ENCODE data around the gene TSPAN32. TPM values are rescaled to one million over a fixed set of nuclear protein-coding genes. Genes with fewer than 3 reads are reported as not detected.

TSPAN32 gene
- total and polyA plus RNA-seq, 12 donors = 2.3 to 47.5 (median 23.3) TPM

DNA sequence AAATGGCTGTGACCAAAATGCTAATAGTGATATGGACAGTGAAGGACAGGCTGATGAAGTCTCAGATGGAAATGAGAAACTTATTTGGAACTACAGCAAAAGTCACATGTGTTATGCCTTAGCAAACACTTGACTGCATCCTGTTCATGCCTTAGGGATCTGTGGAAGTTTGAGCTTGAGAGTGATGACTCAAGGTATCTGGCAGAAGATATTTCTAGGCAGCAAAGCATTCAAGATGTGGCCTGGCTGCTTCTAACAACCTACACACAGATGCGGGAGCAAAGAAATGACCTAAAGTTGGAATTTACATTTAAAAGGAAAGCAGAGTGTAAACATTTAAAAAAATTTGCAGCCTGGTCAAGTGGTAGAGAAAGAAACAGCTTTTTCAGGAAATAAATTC, 47.2 kb downstream of the TSPAN32 start:
- no peak overlapping the region for H3K4me3 ChIP-seq
- no peak overlapping the region for H3K27ac ChIP-seq
- TF ChIP-seq, protein P1, sequence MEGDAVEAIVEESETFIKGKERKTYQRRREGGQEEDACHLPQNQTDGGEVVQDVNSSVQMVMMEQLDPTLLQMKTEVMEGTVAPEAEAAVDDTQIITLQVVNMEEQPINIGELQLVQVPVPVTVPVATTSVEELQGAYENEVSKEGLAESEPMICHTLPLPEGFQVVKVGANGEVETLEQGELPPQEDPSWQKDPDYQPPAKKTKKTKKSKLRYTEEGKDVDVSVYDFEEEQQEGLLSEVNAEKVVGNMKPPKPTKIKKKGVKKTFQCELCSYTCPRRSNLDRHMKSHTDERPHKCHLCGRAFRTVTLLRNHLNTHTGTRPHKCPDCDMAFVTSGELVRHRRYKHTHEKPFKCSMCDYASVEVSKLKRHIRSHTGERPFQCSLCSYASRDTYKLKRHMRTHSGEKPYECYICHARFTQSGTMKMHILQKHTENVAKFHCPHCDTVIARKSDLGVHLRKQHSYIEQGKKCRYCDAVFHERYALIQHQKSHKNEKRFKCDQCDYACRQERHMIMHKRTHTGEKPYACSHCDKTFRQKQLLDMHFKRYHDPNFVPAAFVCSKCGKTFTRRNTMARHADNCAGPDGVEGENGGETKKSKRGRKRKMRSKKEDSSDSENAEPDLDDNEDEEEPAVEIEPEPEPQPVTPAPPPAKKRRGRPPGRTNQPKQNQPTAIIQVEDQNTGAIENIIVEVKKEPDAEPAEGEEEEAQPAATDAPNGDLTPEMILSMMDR (IDR thresholded peaks at IDR 0.05) = no peak
- H3K4me1 ChIP-seq = no peaks in the 10 kb centered on the region
- DNase-seq (no peak), ATAC-seq (no peak)
- intact Hi-C loops (cut with DNase I) = no loop called here
- WGBS, 2 donors = 95 to 100% methylated on average over 1 of the region's 1 CpG
- no peaks in the 10 kb centered on the region for H3K27me3 ChIP-seq
- H3K36me3 ChIP-seq = no peaks in the 10 kb centered on the region
- H3K9me3 ChIP-seq = peaks cover 0 to 28% (median 10%) of the 10 kb centered on the region in 11 donors

DNA sequence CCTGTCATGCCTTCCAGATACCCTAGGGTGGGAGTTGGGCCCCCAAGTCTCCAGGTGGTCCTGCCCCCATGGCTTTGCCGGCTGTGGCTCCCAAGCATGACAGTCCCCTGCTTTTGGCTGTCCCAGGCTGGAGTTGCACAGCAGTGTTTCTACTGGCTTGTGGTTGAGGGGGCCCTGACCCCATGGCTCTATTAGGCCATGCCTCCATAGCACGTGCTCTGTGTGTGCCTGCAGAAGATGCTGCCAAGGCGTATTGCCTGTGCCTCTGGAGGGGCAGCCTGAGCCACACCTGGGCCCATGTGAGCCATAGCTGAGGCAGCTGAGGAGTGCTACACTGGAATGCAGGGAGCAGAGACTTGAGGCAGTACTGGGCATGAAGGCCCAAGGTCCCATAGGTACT, 49.9 kb downstream of the TSPAN32 start:
- WGBS, 2 donors = 84 to 89% methylated on average over 3 of the region's 3 CpGs
- DNase-seq = no peak
- H3K27me3 ChIP-seq = no peaks in the 10 kb centered on the region
- peaks cover 0 to 21% (median 10%) of the 10 kb centered on the region in 11 donors for H3K9me3 ChIP-seq
- TF ChIP-seq, protein P1 (IDR thresholded peaks at IDR 0.05) = no peak
- intact Hi-C loops (cut with DNase I) = no loop called here
- H3K4me1 ChIP-seq = no peaks in the 10 kb centered on the region
- H3K4me3 ChIP-seq = no peak overlapping the region
- H3K36me3 ChIP-seq = no peaks in the 10 kb centered on the region
- no peak overlapping the region for H3K27ac ChIP-seq
- ATAC-seq = peak in 1 of 8 donors; percentile 21

DNA sequence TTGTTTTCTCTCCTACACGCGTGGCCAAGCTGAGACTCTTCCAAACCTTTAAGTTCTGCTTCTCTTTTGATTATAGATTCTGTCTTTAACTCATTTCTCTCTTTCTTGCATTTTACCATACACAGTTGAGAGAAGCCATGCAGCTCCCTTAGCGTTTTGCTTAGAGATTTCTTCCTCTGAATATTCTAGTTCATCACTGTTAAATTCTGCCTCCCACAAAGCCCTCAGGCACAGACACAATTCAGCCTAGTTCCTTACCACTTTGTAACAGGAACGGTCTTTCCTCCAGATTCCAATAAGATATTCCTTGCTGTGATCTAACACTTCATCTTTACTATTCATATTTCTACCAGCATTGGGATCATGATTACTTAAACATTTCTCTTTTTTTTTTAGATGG, 50.6 kb downstream of the TSPAN32 start:
- TF ChIP-seq, protein P1 (IDR thresholded peaks at IDR 0.05) = no peak
- H3K27me3 ChIP-seq = no peaks in the 10 kb centered on the region
- H3K9me3 ChIP-seq = peaks cover 0 to 21% (median 10%) of the 10 kb centered on the region in 11 donors
- H3K36me3 ChIP-seq = no peaks in the 10 kb centered on the region
- DNase-seq (no peak), ATAC-seq (no peak)
- H3K27ac ChIP-seq = no peak overlapping the region
- intact Hi-C loops (cut with DNase I) = no loop called here
- no peak overlapping the region for H3K4me3 ChIP-seq
- 78 to 87% methylated on average over 4 of the region's 4 CpGs for WGBS, 2 donors
- H3K4me1 ChIP-seq = no peaks in the 10 kb centered on the region

DNA sequence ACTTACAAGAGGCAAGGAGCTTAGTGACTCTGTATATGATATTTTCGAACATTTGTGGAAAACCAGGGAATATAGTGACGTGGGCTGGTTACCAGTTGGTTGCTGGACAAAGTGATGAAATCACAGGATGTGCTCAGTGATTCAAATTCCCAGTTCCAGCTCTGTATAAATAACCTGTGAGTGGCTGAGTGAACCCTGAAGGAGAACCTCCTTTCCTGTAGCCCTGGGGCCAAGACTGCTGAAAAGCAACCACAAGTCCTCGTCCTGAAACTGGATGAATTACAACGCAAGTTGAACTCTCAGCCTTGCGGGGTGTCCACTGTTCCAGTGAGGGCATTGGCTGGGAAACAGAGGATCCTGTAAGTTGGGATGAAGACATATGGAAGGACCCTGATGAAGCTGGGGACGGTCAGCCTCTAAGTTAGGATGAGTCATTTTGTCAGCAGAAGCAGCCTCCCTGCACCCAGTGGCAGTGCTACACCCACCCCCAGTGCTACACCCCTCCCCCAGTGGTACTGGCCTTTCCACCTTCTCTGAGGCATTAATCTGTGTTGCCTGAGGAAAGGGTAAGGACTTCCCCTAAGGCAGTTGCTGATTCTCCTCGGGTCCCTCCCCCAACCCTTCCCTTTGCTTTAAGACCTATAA, 53.3 kb downstream of the TSPAN32 start:
- no peak for ATAC-seq
- no peaks in the 10 kb centered on the region for H3K27me3 ChIP-seq
- intact Hi-C loops (cut with DNase I) = no loop called here

More for the DNA sequence above, 53.3 kb downstream of the TSPAN32 start:
- TF ChIP-seq, protein P1 (IDR thresholded peaks at IDR 0.05) = no peak
- H3K36me3 ChIP-seq = no peaks in the 10 kb centered on the region
- WGBS, 2 donors = 83 to 86% methylated on average over 7 of the region's 7 CpGs
- H3K9me3 ChIP-seq = peaks cover 0 to 5% (median 0%) of the 10 kb centered on the region in 11 donors
- no peak for DNase-seq
- H3K4me1 ChIP-seq = no peaks in the 10 kb centered on the region
- H3K4me3 ChIP-seq = no peak overlapping the region
- no peak overlapping the region for H3K27ac ChIP-seq
